Activated naive CD4-positive, alpha-beta T cell treated with anti-CD3 and anti-CD28 coated beads, Interleukin-2, amount 10 ng/mL, durations not matched to agents 7 days and 5 days (primary cell): ENCODE measurements around the gene RFLNA.

Experiments
- CTCF ChIA-PET: fragments of 350-600 bp; sonication (Branson Sonifier 250); formaldehyde crosslinking; loops from one replicate; lab custom pipeline; 2021; ENCODE audit warnings: antibody characterized with exemption; lab: Charles Lee
- DNase-seq: peaks from one replicate; pipeline ENCODE4 v3.0.0-alpha.2; 2020
- H3K27ac Mint-ChIP-seq: one replicate; pipeline ENCODE4 v1.8.0; 2021; ENCODE audit warnings: mild to moderate bottlenecking, moderate library complexity, mixed read lengths
- H3K27me3 Mint-ChIP-seq: one replicate; pipeline ENCODE4 v1.8.0; 2021; ENCODE audit warnings: mild to moderate bottlenecking, mixed read lengths
- H3K36me3 Mint-ChIP-seq: one replicate; pipeline ENCODE4 v1.8.0; 2021; ENCODE audit warnings: mixed read lengths
- H3K4me1 Mint-ChIP-seq: one replicate; pipeline ENCODE4 v1.8.0; 2021; ENCODE audit warnings: mixed read lengths
- H3K4me3 Mint-ChIP-seq: one replicate; pipeline ENCODE4 v1.8.0; 2021; ENCODE audit warnings: mild to moderate bottlenecking, moderate library complexity, mixed read lengths
- H3K9me3 Mint-ChIP-seq: one replicate; pipeline ENCODE4 v1.8.0; 2021; ENCODE audit warnings: mixed read lengths

Gene RFLNA, protein sequence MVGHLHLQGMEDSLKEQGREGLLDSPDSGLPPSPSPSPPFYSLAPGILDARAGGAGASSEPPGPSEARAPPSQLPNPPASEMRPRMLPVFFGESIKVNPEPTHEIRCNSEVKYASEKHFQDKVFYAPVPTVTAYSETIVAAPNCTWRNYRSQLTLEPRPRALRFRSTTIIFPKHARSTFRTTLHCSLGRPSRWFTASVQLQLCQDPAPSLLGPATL

DNA sequence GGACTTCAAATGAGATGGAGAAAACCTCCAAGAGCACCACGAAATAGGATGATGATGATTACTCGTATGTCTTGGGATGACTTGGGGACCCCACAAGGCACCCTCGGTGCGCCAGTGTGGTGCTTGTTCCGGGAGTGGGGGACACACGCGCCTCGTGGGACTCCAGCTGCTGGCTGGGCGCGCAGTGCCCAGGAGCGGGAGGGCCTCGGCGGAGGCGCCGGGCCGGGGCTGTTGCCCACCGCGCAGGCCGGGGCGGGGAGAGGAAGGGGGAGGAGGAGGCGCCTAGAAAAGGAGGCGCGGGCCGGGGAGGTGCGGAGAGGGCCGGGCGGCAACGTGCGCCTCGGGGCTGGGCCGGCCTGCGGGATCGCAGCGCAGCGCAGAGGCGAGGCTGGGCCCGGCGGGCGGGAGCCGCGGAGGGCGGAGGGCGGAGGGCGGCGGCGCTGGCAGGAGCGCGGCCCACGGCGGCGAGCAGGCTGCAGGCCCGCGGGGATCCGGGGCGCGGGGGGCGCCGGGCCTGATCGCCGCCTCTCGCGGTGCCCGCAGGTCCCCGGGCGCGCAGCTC lies at the start of gene RFLNA:
RFLNA (plus strand) TSS at position 314 of the 562 bp plus-strand sequence. CDS start 337 bp downstream, outside the sequence.
- Mint-ChIP-seq H3K27me3 (peaks cover 67% of the 10 kb centered on the region), H3K9me3 (peaks cover 2% of the 10 kb centered on the region), H3K4me3 (no peak within 1 kb of the TSS), H3K27ac (no peak within 1 kb of the TSS), H3K36me3 (no peaks in the 10 kb centered on the region), H3K4me1 (no peaks in the 10 kb centered on the region)
- DNase-seq, result no peak
- CTCF ChIA-PET, result no interaction called here

DNA sequence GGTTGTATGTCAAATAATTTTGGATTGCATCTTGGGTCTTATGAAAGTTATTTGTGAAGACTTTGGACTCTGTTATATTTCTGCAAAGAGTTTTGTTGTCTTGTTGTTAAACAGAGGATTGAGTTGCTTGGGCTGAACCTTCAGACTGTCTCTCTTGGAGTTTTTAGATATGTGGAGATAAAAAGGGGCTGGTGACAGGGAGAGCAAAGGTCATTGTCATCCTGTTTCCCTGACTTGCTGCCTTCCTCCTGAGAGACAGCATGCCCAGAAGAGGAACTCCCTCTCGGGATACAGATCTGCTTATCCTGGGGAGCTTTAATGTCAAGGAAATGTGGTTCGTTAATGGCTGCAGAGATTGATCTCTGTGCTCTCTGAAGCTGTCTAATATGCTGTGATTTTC lies 47.6 kb upstream of the RFLNA start:
- no peak overlapping the region for H3K4me3 Mint-ChIP-seq
- no peaks in the 10 kb centered on the region for H3K4me1 Mint-ChIP-seq
- H3K27ac Mint-ChIP-seq, result no peak overlapping the region
- DNase-seq, result no peak
- peaks cover 2% of the 10 kb centered on the region for H3K9me3 Mint-ChIP-seq
- no peaks in the 10 kb centered on the region for H3K36me3 Mint-ChIP-seq
- CTCF ChIA-PET, result no interaction called here
- peaks cover 13% of the 10 kb centered on the region for H3K27me3 Mint-ChIP-seq

DNA sequence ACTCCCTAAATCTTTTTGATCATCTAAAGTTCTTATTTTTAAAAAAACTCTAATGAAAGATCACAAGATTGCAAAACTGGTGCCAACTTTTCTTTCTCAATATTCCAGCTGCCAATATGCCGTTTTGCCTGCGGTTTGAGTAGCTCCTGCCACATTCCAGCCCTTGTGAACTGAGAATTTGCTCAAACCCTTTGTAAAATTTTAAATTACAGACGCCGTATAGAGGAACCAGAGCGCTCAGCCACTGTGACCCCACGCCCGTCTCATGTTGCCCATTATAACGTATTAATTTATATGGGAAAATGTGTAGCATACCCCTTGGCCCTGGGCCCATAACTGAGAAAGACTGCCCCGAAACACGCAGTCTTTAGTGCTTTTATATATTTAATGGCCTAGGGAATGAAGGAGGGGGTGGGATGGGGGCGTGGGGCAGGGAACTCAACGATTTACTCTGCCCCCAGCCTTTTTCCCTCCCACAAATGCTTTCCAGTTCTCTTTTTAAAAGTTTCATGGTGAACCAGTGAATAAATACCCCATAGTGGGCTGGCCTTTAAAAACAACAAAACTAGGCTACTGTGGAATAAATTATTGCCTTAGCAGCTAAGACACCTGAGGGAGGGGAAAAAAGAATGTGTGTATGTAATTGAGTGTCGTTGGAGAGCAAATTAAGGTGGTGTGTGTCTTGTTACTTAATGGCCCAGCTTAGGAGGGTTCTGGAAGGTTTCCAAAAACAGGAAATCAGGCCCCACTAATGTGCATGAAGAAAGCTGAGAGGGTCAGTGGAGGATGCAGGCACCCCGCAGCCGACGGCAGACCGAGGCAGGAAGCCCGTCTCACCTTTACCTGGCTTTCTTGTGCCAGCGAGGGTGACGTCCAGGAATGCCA lies 45.7 kb upstream of the RFLNA start:
- Mint-ChIP-seq H3K36me3 (no peaks in the 10 kb centered on the region), H3K4me3 (no peak overlapping the region), H3K27me3 (peaks cover 13% of the 10 kb centered on the region), H3K27ac (no peak overlapping the region), H3K4me1 (no peaks in the 10 kb centered on the region), H3K9me3 (peaks cover 2% of the 10 kb centered on the region)
- DNase-seq, result no peak
- CTCF ChIA-PET, result no interaction called here

DNA sequence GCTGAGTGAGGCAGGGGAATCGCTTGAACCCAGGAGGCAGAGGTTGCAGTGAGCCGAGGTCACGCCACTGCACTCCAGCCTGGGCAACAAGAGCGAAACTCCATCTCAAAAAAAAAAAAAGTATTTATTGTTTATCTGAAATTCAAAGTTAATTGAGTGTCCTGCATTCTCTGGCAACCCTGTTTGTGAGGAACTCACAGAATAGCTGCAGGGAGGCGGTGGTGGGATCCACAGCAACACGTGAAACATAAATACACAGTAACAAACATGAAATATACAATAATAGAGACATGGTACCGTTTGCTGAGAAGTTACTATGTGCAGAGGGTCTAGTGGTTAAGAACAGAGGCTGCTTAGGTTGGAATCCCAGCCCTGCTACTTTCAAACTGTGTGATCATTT lies 43.7 kb upstream of the RFLNA start:
- Mint-ChIP-seq H3K4me1 (no peaks in the 10 kb centered on the region), H3K27me3 (peaks cover 14% of the 10 kb centered on the region), H3K9me3 (no peaks in the 10 kb centered on the region), H3K4me3 (no peak overlapping the region), H3K27ac (no peak overlapping the region), H3K36me3 (no peaks in the 10 kb centered on the region)
- no peak for DNase-seq
- CTCF ChIA-PET, result no interaction called here

DNA sequence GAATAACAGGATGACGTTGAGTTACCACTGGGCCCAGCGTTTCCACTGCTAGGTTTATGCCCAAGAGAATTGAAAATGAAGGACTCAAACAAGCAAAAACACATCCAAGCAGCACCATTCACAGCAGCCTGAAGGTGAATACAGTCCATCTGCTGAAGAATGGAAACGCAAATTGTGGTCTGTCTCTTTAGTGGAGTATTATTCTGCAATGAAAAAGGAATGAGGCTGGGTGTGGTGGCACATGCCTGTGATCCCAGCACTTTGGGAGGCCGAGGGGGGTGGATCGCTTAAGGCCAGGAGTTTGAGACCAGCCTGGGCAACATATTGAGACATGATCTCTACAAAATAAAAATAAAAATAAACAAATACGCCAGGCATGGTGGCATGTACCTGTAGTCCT lies 41.9 kb upstream of the RFLNA start:
- H3K4me3 Mint-ChIP-seq, result no peak overlapping the region
- CTCF ChIA-PET, result no interaction called here
- no peak for DNase-seq
- no peak overlapping the region for H3K27ac Mint-ChIP-seq
- no peaks in the 10 kb centered on the region for H3K36me3 Mint-ChIP-seq
- H3K27me3 Mint-ChIP-seq, result peaks cover 19% of the 10 kb centered on the region
- no peaks in the 10 kb centered on the region for H3K9me3 Mint-ChIP-seq
- H3K4me1 Mint-ChIP-seq, result no peaks in the 10 kb centered on the region

DNA sequence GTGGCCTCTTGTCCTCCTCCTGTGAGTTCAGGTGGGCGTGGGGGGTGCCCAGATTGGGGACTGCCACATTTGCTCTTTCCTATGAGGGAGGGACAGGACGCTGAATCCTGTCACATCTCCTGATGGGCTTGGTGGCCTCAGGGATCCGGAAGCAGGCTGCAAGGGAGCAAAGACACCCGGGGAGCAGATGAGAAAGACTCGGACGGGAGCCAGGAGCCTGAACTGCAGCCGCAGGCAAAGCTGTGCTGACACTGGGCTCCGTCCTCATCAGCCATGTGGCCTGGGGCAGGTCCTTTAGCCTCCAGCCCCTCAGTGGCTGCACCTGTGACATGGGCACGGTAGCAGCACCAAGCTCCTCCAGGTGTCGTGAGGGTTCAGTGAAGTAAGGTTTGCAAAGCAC lies 40.8 kb upstream of the RFLNA start:
- no peaks in the 10 kb centered on the region for H3K36me3 Mint-ChIP-seq
- no peak overlapping the region for H3K27ac Mint-ChIP-seq
- no peaks in the 10 kb centered on the region for H3K4me1 Mint-ChIP-seq
- H3K27me3 Mint-ChIP-seq, result peaks cover 28% of the 10 kb centered on the region
- H3K9me3 Mint-ChIP-seq, result no peaks in the 10 kb centered on the region
- DNase-seq, result no peak
- H3K4me3 Mint-ChIP-seq, result no peak overlapping the region
- CTCF ChIA-PET, result no interaction called here

DNA sequence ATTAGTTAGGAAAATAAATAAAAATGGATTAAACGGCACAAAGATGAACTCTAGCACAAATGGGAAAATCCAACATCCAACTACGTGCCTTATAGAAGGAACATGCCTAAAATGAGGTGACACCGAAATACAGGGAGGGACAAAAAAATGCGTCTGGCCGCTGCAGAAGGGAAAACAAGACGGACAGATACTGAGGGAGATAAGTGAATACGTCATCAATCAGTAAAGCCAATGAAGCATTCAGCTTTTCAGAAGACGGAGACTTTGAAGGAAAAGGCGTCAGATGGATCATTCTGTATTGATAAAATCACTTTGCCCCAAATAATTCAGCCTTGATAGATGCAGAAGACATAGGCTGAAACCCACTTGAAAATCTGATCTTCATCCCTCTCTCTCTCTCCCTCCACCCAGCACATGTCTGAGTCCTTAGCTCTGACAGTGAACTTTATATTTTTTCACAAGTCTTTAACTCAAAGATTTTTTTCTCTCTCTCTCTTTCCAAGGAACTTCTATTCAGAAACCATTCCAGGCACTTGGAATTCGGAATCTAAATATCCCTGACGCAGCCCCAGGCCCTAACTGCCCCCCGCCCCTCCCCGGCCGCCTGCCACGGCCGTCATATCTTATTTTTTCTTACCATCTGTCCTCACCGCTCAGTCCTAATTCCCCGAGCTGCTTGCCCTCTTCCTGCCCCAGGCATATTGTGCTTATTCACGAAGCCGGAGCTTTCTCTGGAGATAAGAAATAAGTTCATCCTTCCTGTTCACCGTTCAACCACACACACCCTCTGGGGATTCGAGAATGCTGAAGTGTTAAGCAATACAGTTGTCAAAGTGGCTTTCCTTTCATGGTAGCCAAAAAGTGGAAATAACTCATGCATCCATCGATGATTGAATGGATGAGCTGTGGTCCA lies 35.5 kb upstream of the RFLNA start:
- H3K4me3 Mint-ChIP-seq, result no peak overlapping the region
- H3K27me3 Mint-ChIP-seq, result peaks cover 57% of the 10 kb centered on the region
- no peaks in the 10 kb centered on the region for H3K4me1 Mint-ChIP-seq
- H3K36me3 Mint-ChIP-seq, result no peaks in the 10 kb centered on the region
- CTCF ChIA-PET, result no interaction called here
- no peak overlapping the region for H3K27ac Mint-ChIP-seq
- DNase-seq, result no peak
- H3K9me3 Mint-ChIP-seq, result no peaks in the 10 kb centered on the region

DNA sequence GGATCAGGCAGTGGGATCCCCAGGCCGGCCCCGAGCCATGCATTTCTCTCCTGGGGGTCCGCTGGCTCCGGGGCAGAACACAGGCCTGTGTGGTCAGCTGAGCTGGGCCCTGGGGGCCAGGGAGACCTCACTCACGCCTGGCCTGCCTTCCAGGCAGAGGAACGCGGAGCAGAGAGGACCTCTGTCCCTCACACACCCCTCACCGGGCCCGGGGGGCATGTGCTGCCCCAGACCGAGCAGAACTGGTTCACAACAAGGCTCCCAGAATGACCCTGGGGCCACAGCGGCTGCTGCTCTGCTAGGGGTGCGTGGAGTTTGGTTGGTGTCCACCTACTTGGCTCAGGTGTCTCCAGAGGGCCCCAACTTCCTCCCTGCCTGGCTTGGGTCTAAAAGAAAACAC lies 33.0 kb upstream of the RFLNA start:
- Mint-ChIP-seq H3K27me3 (peaks cover 58% of the 10 kb centered on the region), H3K9me3 (no peaks in the 10 kb centered on the region), H3K4me1 (no peaks in the 10 kb centered on the region), H3K4me3 (no peak overlapping the region), H3K27ac (no peak overlapping the region), H3K36me3 (no peaks in the 10 kb centered on the region)
- CTCF ChIA-PET, result no interaction called here
- DNase-seq, result no peak

DNA sequence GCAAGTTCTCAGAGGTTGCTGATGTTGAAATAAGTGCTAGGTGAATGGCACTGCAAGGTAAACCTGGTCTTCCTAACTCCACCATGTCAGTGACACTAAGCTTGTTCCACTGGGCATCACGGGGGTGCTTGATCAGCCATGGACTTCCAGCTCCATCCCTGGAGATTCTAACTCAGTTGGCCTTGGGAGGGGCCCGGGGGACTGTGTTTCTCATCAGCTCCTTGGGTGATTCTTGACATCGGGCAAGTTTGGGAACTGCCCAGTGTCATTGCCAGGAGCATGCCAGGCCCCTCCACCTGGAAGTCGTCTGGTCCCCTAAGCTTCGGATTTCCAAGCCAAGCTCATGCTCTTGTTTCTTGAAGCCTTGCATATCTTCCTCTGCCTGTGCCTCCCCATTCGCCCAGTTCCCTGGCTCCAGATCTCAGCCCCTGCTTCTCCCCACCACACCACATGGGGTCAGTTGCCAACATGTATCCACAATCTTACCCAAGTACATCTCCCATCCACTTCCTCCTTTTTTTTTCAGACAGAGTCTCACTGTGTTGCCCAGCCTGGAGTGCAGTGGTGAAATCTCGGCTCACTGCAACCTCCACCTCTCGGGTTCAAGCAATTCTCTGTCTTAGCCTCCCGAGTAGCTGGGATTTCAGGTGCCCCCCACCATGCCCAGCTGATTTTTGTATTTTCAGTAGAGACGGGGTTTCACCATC lies 30.7 kb upstream of the RFLNA start:
- Mint-ChIP-seq H3K4me3 (no peak overlapping the region), H3K27me3 (peaks cover 40% of the 10 kb centered on the region), H3K36me3 (no peaks in the 10 kb centered on the region), H3K27ac (no peak overlapping the region), H3K9me3 (no peaks in the 10 kb centered on the region), H3K4me1 (no peaks in the 10 kb centered on the region)
- CTCF ChIA-PET, result interaction anchor here (1.0 kb wide), 1 partner anchor 9 kb away, joined by 3 read pairs; no protein-coding TSS in a partner anchor
- no peak for DNase-seq

DNA sequence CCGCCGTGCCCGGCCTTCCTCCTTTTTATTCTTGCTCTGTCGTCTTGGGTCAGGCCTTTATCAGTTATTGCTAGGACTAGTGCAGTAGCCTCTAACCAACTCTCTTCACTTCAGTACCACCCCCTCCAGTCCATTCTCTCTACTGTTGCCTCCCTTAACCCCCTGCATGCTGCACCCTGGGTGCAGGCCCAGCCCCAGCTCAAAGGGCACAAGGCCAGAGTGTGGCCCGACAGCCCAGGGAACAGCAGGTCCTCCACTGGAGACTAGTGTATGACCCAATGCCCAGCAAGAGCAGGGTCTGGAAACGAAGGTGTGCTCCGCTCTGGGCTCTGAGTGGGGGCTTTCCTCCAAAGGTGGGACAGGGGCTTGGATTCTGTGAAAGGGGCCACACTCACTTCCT lies 30.0 kb upstream of the RFLNA start:
- Mint-ChIP-seq H3K4me3 (no peak overlapping the region), H3K36me3 (no peaks in the 10 kb centered on the region), H3K4me1 (no peaks in the 10 kb centered on the region), H3K9me3 (no peaks in the 10 kb centered on the region), H3K27ac (no peak overlapping the region), H3K27me3 (peaks cover 38% of the 10 kb centered on the region)
- no peak for DNase-seq
- CTCF ChIA-PET, result interaction anchor here (1.0 kb wide), 1 partner anchor 9 kb away, joined by 3 read pairs; no protein-coding TSS in a partner anchor

DNA sequence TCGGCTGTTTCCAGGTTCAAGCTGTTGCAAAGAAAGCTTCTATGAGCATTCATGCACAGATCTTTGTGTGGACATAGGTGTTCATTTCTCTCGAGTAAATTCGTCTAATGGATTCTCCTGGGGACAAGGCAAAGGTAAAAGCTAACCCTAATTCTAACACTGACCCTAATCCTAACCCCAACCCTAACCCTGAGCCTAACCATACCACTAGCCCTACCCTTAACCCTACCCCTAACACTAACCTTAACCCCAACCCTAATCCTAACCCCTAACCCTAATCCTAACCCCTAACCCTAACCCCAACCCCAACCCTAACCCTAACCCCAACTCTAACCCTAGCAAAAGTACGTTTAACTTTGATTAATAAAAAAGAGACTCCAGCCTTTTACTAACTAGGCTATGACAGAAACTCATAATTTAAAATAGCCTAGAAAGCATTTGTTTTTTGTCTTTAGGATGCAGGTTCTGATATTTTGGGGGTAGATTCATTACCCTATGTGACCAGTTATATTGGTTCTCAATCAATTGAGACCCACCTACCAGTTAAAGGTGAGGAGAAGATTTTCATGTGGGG lies 27.6 kb upstream of the RFLNA start:
- DNase-seq, result no peak
- CTCF ChIA-PET, result no interaction called here
- Mint-ChIP-seq H3K36me3 (no peaks in the 10 kb centered on the region), H3K4me3 (no peak overlapping the region), H3K9me3 (no peaks in the 10 kb centered on the region), H3K4me1 (no peaks in the 10 kb centered on the region), H3K27ac (no peak overlapping the region), H3K27me3 (peaks cover 27% of the 10 kb centered on the region)

DNA sequence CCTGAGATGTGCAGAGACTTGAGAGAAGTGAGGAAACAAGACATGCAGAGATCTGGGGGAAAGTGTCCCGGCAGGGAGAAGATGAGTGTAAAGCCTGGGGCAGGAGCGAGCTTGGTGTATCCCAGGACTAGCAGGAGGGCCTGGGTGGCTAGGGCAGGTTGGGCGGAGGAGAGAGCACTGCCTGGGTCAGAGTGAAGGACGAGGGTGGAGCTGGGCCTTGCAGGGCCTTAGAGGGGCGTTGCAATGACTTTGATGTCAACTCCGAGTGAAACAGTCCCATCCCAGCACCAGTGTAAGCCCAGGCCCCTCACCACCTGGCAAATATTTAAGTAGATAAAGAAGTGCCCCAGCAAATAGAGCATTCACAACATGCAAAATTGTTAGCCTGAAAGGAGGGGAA lies 24.2 kb upstream of the RFLNA start:
- Mint-ChIP-seq H3K27ac (no peak overlapping the region), H3K4me3 (no peak overlapping the region), H3K36me3 (no peaks in the 10 kb centered on the region), H3K27me3 (peaks cover 19% of the 10 kb centered on the region), H3K9me3 (no peaks in the 10 kb centered on the region), H3K4me1 (peaks cover 3% of the 10 kb centered on the region)
- DNase-seq, result no peak
- CTCF ChIA-PET, result no interaction called here

DNA sequence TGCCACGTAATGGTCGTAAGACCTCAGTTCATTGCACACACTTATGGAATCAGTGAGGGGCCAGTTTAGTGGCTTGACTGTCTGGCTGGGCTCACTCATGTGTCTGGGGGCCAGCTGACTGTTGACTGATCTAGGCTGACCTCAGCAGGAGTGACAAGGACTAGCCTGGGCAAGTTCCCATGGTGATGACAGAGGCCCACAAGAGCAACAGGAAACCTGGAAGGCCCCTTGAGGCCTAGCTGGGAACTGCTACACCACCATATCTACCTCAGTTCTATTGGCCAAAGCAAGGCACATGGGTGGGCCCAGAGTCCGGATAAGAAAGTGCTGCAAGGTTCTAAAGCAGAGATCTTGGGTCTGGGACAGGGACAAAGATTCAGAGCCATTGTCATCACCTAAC lies 21.3 kb upstream of the RFLNA start:
- no peak overlapping the region for H3K27ac Mint-ChIP-seq
- no peaks in the 10 kb centered on the region for H3K9me3 Mint-ChIP-seq
- CTCF ChIA-PET, result interaction anchor here (0.6 to 1.0 kb wide), 2 partner anchors 9 to 108 kb away, joined by 3 read pairs; no protein-coding TSS in a partner anchor
- H3K27me3 Mint-ChIP-seq, result peaks cover 32% of the 10 kb centered on the region
- H3K36me3 Mint-ChIP-seq, result no peaks in the 10 kb centered on the region
- peak; percentile 28 for DNase-seq
- no peak overlapping the region for H3K4me3 Mint-ChIP-seq
- H3K4me1 Mint-ChIP-seq, result peaks cover 3% of the 10 kb centered on the region
